ENCODE results near the gene AMDHD2. TPM values are rescaled to one million over a fixed set of nuclear protein-coding genes. Genes with fewer than 3 reads are reported as not detected.
A peak's percentile ranks its signal among the peaks of the same experiment; 100 is the strongest.

The AMDHD2 gene
- total and polyA plus RNA-seq, 2 of the 8 experiments (the other 6 are each of a cell fraction or from before 2014, with no cell fraction given) = 43.0 to 54.6 TPM

GRCh38 chr16:2513405-2514332 is 6.5 kb upstream of the AMDHD2 start, which contains the start of gene ATP6V0C (continued):
- TF ChIP-seq GABPA (IDR thresholded peaks at IDR 0.05; ENCODE audit: borderline replicate concordance, insufficient read depth, low read length) (no peak), FOSL1 (IDR thresholded peaks at IDR 0.05; ENCODE audit: insufficient read depth, low read depth, low read length) (no peak), HDAC2 (IDR thresholded peaks at IDR 0.05; ENCODE audit: borderline replicate concordance in 1 of 2, low read depth in 2 of 2, low read length in 2 of 2) (no peak), CREB1 (IDR thresholded peaks at IDR 0.05) (peak; percentile 95), GTF2F1 (IDR thresholded peaks at IDR 0.05; ENCODE audit: borderline replicate concordance, low read depth, low read length) (no peak), TCF12 (IDR thresholded peaks at IDR 0.05; ENCODE audit: low read depth, low read length) (0 out of 2 replicates have a peak, but pooled peaks have one; percentile 25), TEAD4 (IDR thresholded peaks at IDR 0.05; ENCODE audit: low read depth, low read length) (peak; percentile 70), USF2 (IDR thresholded peaks at IDR 0.05; ENCODE audit: low read length) (peak; percentile 91), POLR2AphosphoS5 (IDR thresholded peaks at IDR 0.05; ENCODE audit: low read depth, low read length) (peak; percentile 72), SAP30 (IDR thresholded peaks at IDR 0.05; ENCODE audit: insufficient read depth, insufficient replicate concordance, low read length) (no peak), BCL11A (IDR thresholded peaks at IDR 0.05; ENCODE audit: low read depth in 2 of 2, low read length in 2 of 2) (no peak), SIN3A (conservative IDR thresholded peaks at IDR 0.05 in 1 of 2, IDR thresholded peaks at IDR 0.05 in 1 of 2; ENCODE audit: low read depth in 1 of 2, low read length in 2 of 2) (peak in 1 of 2 experiments; percentile 17; a peak in 2 of 4 replicates), TAF1 (IDR thresholded peaks at IDR 0.05; ENCODE audit: low read depth, low read length) (peak; percentile 93), BACH1 (IDR thresholded peaks at IDR 0.05; ENCODE audit: low read length) (no peak), SP2 (IDR thresholded peaks at IDR 0.05; ENCODE audit: low read length) (no peak), PHF8 (conservative IDR thresholded peaks at IDR 0.05; ENCODE audit: low read depth, low read length) (peak; percentile 91), EZH2 (IDR thresholded peaks at IDR 0.05; ENCODE audit: low read depth, low read length, severe bottlenecking) (no peak), ASH2L (IDR thresholded peaks at IDR 0.05; ENCODE audit: low read length) (peak; percentile 58), POLR2A (IDR thresholded peaks at IDR 0.05; ENCODE audit: control extremely low read depth in 1 of 2, low read depth in 2 of 2, low read length in 2 of 2) (peak in 1 of 2 experiments; percentile 95; a peak in 2 of 3 replicates)
- TF ChIP-seq, protein P1, sequence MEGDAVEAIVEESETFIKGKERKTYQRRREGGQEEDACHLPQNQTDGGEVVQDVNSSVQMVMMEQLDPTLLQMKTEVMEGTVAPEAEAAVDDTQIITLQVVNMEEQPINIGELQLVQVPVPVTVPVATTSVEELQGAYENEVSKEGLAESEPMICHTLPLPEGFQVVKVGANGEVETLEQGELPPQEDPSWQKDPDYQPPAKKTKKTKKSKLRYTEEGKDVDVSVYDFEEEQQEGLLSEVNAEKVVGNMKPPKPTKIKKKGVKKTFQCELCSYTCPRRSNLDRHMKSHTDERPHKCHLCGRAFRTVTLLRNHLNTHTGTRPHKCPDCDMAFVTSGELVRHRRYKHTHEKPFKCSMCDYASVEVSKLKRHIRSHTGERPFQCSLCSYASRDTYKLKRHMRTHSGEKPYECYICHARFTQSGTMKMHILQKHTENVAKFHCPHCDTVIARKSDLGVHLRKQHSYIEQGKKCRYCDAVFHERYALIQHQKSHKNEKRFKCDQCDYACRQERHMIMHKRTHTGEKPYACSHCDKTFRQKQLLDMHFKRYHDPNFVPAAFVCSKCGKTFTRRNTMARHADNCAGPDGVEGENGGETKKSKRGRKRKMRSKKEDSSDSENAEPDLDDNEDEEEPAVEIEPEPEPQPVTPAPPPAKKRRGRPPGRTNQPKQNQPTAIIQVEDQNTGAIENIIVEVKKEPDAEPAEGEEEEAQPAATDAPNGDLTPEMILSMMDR (IDR thresholded peaks at IDR 0.05; ENCODE audit: control extremely low read depth in 1 of 3, insufficient read depth in 1 of 3, low read depth in 1 of 3, low read length in 3 of 3) = no peak

Data from H1 (cell line).